HepG2 (cell line): ENCODE data around the gene TTLL13. TPM values are rescaled to one million over a fixed set of nuclear protein-coding genes. Genes with fewer than 3 reads are reported as not detected.

Source experiments
- CEBPB ChIP-seq: IDR thresholded peaks from 2 replicates; pipeline ENCODE4 v1.6.1; 2011; ENCODE audit warnings: low read depth, low read length, improper control_type of control experiment, borderline replicate concordance
- GABPB1 ChIP-seq: IDR thresholded peaks from 2 replicates; pipeline ENCODE4 v1.6.1; 2016; ENCODE audit warnings: mild to moderate bottlenecking, missing genetic modification reagents, moderate library complexity, missing compliant biosample characterization
- HOXA7 ChIP-seq: sonication (generic); formaldehyde crosslinking; IDR thresholded peaks from 2 replicates; pipeline ENCODE4 v1.8.1; 2022; ENCODE audit warnings: mild to moderate bottlenecking, missing genetic modification reagents, moderate library complexity
- MTF1 ChIP-seq: sonication (generic); formaldehyde crosslinking; IDR thresholded peaks from 2 replicates; pipeline ENCODE4 v1.5.0; 2020; ENCODE audit warnings: missing genetic modification reagents
- MXI1 ChIP-seq: IDR thresholded peaks from 3 replicates; pipeline ENCODE4 v1.6.1; 2012; ENCODE audit warnings: low read depth, low read length, inconsistent platforms, borderline replicate concordance
- NAIF1 ChIP-seq: sonication (generic); formaldehyde crosslinking; IDR thresholded peaks from 2 replicates; pipeline ENCODE4 v1.5.0; 2020; ENCODE audit warnings: mild to moderate bottlenecking, missing genetic modification reagents, borderline replicate concordance
- NCOA1 ChIP-seq: sonication (generic); formaldehyde crosslinking; IDR thresholded peaks from 2 replicates; pipeline ENCODE4 v1.9.0; 2021; ENCODE audit warnings: missing genetic modification reagents
- RAD51 ChIP-seq: fragments of 450-650 bp; IDR thresholded peaks from 2 replicates; pipeline ENCODE4 v1.6.1; 2016; ENCODE audit warnings: borderline replicate concordance
- SATB2 ChIP-seq: sonication (generic); formaldehyde crosslinking; IDR thresholded peaks from 2 replicates; pipeline ENCODE4 v1.5.0; 2020; ENCODE audit warnings: missing genetic modification reagents
- SIN3A ChIP-seq: IDR thresholded peaks from 2 replicates; pipeline ENCODE4 v1.6.1; 2011; ENCODE audit warnings: low read depth, mild to moderate bottlenecking, control low read depth, low read length, borderline replicate concordance
- ZNF10 ChIP-seq: sonication (generic); formaldehyde crosslinking; IDR thresholded peaks from 2 replicates; pipeline ENCODE4 v1.4.0; 2020; ENCODE audit warnings: mild to moderate bottlenecking, low read depth, missing genetic modification reagents, borderline replicate concordance
- ZNF230 ChIP-seq: sonication (generic); formaldehyde crosslinking; IDR thresholded peaks from 2 replicates; pipeline ENCODE4 v1.4.0; 2020; ENCODE audit warnings: mild to moderate bottlenecking, missing genetic modification reagents
- ZNF639 ChIP-seq: conservative IDR thresholded peaks from 2 replicates; pipeline ENCODE4 v1.6.1; 2018; ENCODE audit warnings: missing genetic modification reagents
- polyA plus RNA-seq, 8 experiments: library from polyadenylated mRNA; depleted of rRNA in 3 of 8; stranded (reverse) in 7 of 8; unstranded in 1 of 8; fragments of >200 nt; fragmentation: Illumina TruSeq in 4 of 8; extraction: Trizol in 4 of 8; gene quantifications; 2 replicates each; pipeline versions ENCODE4 v1.2.1 to v1.2.3, GENCODE V29; 2011 to 2016; ENCODE audit warnings: low read depth in 4 of 8, missing spikeins in 1 of 8, mixed read lengths in 1 of 8; ENCODE audit not compliant: insufficient read depth in 1 of 8
- total RNA-seq, 5 experiments: library from RNA; depleted of rRNA; stranded (reverse); fragments of >200 nt; fragmentation: Illumina TruSeq; extraction: Trizol; gene quantifications; 2 replicates each; pipeline ENCODE4 v1.2.3, GENCODE V29; 2016; ENCODE audit warnings: low read depth in 1 of 5
- TF ChIP-seq, protein P1 (sequence below), 2 experiments: sonication (generic) in 1 of 2; formaldehyde crosslinking in 1 of 2; IDR thresholded peaks; 2 replicates each; pipeline versions ENCODE4 v1.4.0 to v1.6.1; 2018 to 2020; ENCODE audit warnings: missing genetic modification reagents in 2 of 2, borderline replicate concordance in 1 of 2, low read depth in 1 of 2, mild to moderate bottlenecking in 1 of 2, missing biosample characterization in 1 of 2
- TF ChIP-seq, protein P2 (sequence below): sonication (generic); formaldehyde crosslinking; IDR thresholded peaks from 2 replicates; pipeline ENCODE4 v1.5.0; 2020; ENCODE audit warnings: mild to moderate bottlenecking, missing genetic modification reagents, borderline replicate concordance
- TF ChIP-seq, protein P3 (sequence below): IDR thresholded peaks from 2 replicates; pipeline ENCODE4 v1.6.1; 2016; ENCODE audit warnings: low read depth, control low read depth

The TTLL13 gene
- total and polyA plus RNA-seq, 2 of the 13 experiments (the other 11 are each of a cell fraction or from before 2014, with no cell fraction given): 0.07 to 0.29 TPM

DNA sequence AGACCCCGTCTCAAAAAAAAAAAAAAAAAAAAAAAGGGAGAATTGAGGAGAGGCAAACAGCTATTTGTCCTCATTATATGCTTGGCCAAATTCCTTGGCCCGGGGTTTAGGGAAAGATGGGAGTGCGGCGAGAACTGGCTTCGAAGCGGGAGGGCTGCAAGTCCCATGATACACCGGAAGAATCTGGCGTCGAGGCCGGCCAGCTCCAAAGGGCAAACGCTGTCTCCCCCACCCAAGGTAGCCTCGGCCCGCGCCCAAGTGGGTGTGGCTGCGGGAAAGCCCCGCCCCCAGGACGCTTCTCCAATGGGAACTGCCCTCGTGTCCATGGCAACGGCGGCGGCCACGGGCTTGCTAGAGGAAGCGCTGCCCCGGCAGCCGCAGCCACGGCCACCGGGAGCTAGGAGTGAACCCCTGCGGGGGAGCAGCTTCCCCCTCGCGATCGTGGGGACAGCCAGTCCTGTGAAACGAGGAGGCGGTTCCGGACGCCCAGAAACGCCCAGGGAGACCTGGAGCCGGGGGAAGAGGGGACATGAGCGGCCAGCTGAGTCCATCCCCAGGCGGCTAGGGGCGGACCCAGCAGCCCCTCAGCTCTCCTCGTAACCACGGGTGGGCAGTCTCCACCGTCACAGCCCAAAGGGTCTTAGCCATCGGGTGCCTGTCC is at the start of gene TTLL13 (continued):
- TF ChIP-seq NCOA1: no peak
- TF ChIP-seq NAIF1 (CRISPR knock-in tag): no peak
- TF ChIP-seq, protein P1, sequence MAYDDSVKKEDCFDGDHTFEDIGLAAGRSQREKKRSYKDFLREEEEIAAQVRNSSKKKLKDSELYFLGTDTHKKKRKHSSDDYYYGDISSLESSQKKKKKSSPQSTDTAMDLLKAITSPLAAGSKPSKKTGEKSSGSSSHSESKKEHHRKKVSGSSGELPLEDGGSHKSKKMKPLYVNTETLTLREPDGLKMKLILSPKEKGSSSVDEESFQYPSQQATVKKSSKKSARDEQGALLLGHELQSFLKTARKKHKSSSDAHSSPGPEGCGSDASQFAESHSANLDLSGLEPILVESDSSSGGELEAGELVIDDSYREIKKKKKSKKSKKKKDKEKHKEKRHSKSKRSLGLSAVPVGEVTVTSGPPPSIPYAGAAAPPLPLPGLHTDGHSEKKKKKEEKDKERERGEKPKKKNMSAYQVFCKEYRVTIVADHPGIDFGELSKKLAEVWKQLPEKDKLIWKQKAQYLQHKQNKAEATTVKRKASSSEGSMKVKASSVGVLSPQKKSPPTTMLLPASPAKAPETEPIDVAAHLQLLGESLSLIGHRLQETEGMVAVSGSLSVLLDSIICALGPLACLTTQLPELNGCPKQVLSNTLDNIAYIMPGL (CRISPR knock-in tag; IDR thresholded peaks at IDR 0.05; ENCODE audit: borderline replicate concordance in 1 of 2, low read depth in 1 of 2): 0 out of 4 replicates have a peak, but pooled peaks of 1 of the 2 experiments have one; percentile 58
- TF ChIP-seq, protein P2, sequence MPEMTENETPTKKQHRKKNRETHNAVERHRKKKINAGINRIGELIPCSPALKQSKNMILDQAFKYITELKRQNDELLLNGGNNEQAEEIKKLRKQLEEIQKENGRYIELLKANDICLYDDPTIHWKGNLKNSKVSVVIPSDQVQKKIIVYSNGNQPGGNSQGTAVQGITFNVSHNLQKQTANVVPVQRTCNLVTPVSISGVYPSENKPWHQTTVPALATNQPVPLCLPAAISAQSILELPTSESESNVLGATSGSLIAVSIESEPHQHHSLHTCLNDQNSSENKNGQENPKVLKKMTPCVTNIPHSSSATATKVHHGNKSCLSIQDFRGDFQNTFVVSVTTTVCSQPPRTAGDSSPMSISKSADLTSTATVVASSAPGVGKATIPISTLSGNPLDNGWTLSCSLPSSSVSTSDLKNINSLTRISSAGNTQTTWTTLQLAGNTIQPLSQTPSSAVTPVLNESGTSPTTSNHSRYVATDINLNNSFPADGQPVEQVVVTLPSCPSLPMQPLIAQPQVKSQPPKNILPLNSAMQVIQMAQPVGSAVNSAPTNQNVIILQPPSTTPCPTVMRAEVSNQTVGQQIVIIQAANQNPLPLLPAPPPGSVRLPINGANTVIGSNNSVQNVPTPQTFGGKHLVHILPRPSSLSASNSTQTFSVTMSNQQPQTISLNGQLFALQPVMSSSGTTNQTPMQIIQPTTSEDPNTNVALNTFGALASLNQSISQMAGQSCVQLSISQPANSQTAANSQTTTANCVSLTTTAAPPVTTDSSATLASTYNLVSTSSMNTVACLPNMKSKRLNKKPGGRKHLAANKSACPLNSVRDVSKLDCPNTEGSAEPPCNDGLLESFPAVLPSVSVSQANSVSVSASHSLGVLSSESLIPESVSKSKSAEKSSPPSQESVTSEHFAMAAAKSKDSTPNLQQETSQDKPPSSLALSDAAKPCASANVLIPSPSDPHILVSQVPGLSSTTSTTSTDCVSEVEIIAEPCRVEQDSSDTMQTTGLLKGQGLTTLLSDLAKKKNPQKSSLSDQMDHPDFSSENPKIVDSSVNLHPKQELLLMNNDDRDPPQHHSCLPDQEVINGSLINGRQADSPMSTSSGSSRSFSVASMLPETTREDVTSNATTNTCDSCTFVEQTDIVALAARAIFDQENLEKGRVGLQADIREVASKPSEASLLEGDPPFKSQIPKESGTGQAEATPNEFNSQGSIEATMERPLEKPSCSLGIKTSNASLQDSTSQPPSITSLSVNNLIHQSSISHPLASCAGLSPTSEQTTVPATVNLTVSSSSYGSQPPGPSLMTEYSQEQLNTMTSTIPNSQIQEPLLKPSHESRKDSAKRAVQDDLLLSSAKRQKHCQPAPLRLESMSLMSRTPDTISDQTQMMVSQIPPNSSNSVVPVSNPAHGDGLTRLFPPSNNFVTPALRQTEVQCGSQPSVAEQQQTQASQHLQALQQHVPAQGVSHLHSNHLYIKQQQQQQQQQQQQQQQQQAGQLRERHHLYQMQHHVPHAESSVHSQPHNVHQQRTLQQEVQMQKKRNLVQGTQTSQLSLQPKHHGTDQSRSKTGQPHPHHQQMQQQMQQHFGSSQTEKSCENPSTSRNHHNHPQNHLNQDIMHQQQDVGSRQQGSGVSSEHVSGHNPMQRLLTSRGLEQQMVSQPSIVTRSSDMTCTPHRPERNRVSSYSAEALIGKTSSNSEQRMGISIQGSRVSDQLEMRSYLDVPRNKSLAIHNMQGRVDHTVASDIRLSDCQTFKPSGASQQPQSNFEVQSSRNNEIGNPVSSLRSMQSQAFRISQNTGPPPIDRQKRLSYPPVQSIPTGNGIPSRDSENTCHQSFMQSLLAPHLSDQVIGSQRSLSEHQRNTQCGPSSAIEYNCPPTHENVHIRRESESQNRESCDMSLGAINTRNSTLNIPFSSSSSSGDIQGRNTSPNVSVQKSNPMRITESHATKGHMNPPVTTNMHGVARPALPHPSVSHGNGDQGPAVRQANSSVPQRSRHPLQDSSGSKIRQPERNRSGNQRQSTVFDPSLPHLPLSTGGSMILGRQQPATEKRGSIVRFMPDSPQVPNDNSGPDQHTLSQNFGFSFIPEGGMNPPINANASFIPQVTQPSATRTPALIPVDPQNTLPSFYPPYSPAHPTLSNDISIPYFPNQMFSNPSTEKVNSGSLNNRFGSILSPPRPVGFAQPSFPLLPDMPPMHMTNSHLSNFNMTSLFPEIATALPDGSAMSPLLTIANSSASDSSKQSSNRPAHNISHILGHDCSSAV (CRISPR knock-in tag): no peak
- 0 out of 2 replicates have a peak, but pooled peaks have one; percentile 49 for TF ChIP-seq ZNF639
- no peak for TF ChIP-seq RAD51
- TF ChIP-seq ZNF230 (CRISPR knock-in tag): no peak
- no peak for TF ChIP-seq HOXA7 (CRISPR knock-in tag)
- no peak for TF ChIP-seq SATB2 (CRISPR knock-in tag)
- TF ChIP-seq SIN3A: 0 out of 2 replicates have a peak, but pooled peaks have one; percentile 74
- peak; percentile 76; the same call in 1 of the 3 replicates for TF ChIP-seq MXI1
- TF ChIP-seq CEBPB: no peak
- TF ChIP-seq, protein P3, sequence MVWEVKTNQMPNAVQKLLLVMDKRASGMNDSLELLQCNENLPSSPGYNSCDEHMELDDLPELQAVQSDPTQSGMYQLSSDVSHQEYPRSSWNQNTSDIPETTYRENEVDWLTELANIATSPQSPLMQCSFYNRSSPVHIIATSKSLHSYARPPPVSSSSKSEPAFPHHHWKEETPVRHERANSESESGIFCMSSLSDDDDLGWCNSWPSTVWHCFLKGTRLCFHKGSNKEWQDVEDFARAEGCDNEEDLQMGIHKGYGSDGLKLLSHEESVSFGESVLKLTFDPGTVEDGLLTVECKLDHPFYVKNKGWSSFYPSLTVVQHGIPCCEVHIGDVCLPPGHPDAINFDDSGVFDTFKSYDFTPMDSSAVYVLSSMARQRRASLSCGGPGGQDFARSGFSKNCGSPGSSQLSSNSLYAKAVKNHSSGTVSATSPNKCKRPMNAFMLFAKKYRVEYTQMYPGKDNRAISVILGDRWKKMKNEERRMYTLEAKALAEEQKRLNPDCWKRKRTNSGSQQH (CRISPR knock-in tag): no peak
- TF ChIP-seq GABPB1 (CRISPR knock-in tag): peak; percentile 74
- no peak for TF ChIP-seq MTF1 (CRISPR knock-in tag)
- TF ChIP-seq ZNF10 (CRISPR knock-in tag): no peak
